DMS 273 (cell line): ENCODE measurements around the gene FREM3.

Experiments used
- DNase-seq: peaks from one replicate; lab custom pipeline; 2025; ENCODE audit not compliant: unreplicated experiment; lab: John Stamatoyannopoulos, UW

The FREM3 gene

GRCh38 chr4:143668930-143669552 lies 31.4 kb downstream of the FREM3 start:
- no peak for DNase-seq

DNA sequence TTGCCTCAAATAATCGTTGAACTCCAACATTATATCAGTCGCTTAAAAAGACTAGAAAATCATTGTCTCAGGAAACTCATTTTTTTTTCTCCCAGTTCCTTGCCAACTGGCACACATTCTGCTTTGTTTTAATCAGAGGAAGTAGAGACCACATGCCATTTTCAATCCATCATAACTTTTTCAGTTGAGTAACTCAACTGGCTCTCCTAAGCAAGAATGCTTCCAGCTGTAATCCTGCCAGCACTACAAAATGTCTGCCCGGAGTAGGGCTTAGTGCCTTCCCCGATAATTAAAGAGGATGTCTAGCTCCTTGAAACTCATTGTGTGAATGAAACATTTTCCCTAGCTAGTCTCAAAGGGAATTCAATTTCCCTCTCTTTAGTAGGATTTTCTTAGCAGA lies 33.0 kb downstream of the FREM3 start:
- DNase-seq = no peak

DNA sequence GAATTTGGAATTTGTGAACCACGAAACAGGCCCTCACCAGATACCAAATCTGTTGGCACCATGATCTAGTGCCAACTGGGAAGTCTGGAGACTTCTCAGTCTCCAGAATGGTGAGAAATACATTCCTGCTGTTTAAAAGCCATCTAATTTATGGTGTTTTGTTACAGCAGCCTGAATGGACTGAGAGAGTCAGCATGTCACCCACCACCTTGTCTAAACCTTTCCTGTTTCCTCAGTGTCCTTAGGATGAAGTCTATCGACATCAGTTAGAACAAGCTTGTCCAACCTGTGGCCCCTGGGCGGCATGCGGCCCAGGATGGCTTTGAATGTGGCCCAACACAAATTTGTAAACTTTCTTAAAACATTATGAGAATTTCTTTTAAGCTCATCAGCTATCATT lies 42.1 kb downstream of the FREM3 start:
- no peak for DNase-seq

- DNase-seq = no peak
These were observed 45.9 kb downstream of the FREM3 start for GRCh38 chr4:143654571-143654970.

DNA sequence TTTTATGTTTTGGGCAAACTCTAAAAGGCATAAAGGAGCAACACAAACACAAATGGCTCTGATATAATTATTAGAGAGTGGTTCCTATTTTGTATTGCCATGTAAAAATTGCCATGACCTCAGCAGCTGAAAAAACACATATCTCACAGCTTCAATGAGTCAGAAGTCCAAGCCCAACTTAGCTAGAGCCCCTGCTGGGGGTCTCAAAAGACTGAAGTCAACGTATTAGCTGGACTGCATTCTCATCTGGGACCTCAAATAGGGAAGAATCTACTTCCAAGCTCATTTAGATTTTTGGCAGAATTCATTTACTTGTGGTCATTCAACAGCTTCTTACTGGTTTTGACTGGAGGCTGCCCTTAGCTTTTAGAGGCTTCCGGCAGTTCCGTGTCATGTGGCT lies 47.4 kb downstream of the FREM3 start:
- DNase-seq = no peak

DNA sequence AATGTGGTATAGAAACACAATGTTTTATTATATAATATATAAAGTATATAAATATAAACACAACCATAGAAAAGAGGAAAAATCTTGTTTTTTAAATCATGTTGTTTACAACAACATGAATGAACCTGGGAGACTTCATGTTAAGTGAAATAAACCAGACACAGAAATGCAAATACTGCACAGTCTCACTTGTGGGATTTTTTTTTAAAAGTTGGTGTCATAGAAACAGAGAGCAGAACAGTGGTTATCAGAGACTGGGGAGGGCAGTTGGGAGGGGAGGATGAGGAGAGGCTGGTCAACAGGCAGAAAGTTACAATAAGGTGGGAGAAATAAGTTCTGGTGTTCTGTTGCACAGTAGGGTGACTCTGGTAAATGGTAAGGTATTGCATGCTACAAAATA lies 57.1 kb downstream of the FREM3 start:
- no peak for DNase-seq

- DNase-seq = no peak
These were observed 57.9 kb downstream of the FREM3 start for GRCh38 chr4:143642611-143643010.

DNA sequence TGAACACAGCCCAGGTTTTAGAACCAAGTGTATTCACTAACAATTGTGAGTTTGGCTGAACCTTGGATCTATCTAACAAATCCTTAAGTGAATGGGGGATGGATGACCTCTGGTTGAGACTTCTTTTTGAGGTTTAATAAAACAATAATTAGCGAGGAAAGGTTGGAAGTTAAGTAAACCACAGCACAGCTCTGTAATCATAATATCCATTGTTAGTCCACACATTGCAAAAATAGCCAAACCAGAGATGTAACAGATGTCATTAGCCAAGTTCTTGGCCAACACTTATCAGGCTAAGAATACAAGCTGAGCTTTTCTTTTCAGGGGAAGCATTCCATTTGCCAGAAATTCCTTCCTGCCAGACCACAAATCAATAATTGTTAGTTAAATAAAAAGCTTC lies 59.1 kb downstream of the FREM3 start:
- DNase-seq = no peak

DNA sequence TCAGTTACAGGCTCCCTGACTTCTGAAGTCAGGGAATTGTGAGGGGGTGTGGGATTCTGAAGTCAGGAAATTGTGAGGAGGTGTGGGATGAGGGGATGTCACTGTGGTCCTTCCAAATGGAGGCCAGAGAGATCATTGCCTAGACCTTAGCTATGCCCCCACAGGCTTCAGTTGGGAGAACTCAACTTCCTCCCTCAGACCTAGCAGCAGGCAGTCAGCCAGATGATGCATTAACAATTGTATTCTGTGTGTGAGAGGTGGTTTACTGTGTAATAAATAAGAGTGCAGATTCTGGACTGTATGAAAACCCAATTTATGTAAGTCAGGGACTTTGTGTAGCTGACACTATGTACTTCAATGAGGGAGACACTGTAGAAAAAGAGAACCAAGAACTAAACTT lies 65.7 kb downstream of the FREM3 start:
- DNase-seq = no peak

DNA sequence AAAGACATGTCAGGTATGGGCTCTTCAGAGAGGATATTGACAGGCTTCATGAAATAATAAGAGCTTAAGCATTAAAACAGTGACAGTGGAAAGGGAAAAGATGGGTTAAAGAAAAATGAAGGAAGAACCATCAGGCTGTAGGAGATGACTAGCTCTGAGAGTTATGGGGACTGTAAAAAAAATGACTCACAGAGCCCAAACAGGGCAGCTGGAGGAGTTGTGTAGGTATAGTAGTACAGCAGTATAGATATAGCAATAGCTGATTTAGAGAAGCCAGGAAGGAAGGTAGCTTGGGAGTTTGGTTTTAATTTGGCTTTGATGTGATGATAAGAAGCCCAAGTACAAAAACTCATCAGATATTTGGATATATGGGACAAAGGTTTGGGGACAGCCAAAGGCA lies 66.6 kb downstream of the FREM3 start:
- DNase-seq = no peak

DNA sequence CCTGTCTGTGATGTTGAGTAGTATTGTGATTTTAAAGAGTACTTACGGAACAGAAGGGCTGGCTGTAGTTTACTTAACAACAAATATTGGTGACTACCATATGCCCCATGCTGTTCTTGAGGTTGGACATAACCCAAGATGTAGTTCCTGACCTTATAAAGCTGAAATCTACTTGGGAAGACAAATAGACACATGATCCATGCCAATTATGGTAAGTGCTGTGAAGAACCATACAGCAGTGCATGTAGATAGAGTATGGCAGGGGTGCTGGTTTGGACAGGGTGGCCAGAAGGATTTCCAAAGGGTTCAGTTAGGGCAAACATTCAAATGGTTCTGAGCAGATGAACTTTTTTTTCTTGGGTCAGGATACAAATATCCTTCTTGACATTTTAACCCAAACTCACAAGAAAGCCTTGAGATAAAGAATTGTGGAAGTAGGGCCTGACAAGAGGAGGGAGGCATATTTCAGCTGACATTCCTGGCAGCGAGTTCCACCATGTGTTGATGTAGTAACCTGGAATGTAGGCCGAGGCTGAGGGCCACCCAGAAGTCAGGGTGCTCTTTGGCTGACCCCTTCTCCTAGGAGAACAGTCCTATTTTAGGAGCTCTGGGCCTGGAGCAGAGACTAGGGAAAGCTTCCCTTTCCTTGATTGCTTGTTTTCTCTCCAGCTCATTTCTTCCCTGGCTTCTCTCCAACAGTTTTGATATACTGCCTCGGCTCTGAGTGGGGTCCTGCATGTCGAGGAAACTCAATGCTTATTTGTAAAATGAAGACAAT lies 74.2 kb downstream of the FREM3 start:
- no peak for DNase-seq

- no peak for DNase-seq
These were observed 74.8 kb downstream of the FREM3 start for GRCh38 chr4:143625632-143626031.

DNA sequence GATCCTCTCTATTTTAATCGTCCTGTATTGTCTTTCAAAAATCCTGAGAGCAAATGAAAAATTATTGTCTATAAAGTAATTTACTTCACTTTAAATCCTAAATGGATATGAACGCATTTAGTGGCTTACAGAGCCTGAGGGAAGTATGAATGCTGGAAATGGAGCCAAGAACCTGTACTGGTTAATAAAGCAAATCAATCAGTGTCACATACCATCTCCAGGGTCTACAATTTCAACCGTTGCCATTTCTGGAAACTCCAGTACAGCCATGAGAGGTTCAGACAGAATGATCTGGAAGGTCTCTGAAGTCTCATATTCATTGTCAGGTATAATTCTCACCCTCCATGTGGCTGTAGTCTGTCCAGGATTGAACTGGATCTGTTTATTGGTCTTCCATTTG lies 76.6 kb downstream of the FREM3 start:
- no peak for DNase-seq

GRCh38 chr4:143618811-143619210 lies 81.7 kb downstream of the FREM3 start:
- no peak for DNase-seq

DNA sequence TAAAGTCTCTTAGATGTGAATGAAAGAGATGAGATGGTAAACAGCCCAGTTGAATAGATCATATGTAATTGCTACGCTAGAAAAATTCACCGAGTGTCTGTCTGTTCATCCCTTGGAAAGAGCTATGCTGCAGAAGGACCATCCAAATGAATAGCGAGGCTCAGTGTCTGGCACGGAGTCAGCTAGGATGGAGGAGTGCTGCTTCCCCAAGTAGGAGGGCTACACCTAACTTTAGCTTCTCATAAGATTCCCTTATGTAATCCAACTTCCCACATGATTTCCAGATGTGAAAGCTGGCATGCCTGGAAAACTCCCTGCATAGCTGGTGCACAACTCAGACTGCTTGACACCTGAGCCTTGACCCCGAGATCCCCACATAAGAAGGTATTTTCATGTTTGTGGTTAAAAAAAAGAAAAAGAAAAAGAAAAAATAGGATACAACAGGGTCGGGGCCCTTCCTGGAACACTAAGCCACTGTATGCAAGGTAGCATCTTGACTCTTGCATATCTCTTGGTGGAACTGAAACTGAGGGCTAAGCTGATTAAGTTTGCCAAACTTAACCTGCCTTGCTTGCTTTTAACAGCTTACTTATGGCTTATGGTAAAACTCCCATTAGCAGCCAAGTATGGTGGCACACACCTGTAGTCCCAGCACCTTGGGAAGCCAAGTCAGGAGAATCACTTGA lies 82.3 kb downstream of the FREM3 start:
- DNase-seq = no peak

DNA sequence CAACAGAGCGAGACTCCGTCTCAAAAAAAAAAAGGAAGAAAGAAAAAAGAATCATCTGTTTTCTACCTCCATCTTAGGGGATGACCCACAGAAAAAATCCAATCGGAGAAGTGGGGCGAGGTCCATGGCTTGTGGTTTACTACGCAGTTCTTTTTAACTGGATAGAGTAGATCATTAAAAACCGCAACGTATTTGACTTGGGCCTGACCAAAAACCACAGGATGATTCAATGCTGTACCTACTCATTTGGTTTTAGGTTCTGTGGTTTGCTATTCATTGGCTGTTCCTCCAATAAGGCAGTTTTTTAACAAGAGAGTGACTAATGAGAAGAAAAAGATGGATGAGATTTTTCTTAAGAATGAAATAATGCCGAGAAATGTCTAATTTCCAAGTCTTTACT lies 83.7 kb downstream of the FREM3 start:
- DNase-seq = no peak

DNA sequence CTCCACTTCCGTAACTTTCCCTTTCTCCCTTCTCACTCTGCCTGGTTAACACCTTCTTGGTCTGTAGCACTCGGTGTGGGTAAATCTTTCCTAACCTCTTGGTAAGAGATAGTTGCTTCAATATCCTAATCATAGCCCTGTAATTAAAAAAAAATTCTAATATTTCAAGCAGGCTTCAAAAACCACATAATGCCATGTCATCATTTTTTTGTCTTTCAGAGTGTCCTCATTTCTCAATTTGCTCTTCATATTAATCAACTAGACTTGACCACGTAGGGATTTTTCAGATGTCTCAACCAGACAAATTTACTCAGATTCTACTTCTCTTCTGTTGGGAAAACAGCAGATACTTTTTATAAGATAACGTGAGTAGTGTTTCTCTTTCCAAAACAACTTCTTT lies 91.0 kb downstream of the FREM3 start:
- no peak for DNase-seq

GRCh38 chr4:143606480-143606879 lies 94.0 kb downstream of the FREM3 start:
- no peak for DNase-seq

- no peak for DNase-seq
These were observed 100.6 kb downstream of the FREM3 start for GRCh38 chr4:143599827-143600226.

DNA sequence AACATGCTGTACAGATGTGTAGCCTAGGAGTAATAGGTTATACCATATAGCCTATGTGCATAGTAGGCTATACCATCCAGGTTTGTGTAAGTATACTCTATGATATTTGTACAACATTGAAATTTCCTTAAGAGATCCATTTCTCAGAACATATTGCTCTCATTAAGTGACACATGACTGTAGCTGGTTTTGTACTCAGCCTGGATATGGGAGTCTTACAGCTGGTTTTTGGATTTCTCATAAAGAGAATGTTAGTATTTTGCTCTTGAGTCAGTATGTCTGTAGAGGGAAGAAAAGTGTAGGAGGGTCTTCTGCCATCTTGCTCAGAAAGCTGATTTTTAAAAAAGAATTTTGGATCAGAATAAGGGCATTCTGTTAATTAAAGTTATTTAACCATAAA lies 101.7 kb downstream of the FREM3 start:
- DNase-seq = no peak

GRCh38 chr4:143597276-143597675 lies 103.2 kb downstream of the FREM3 start:
- no peak for DNase-seq

- DNase-seq = peak; percentile 7
These were observed 112.8 kb downstream of the FREM3 start for GRCh38 chr4:143587703-143588102.
